H4 (cell line): ENCODE measurements around the gene PPHLN1. TPM values are rescaled to one million over a fixed set of nuclear protein-coding genes. Genes with fewer than 3 reads are reported as not detected.

Source experiments
- DNase-seq: peaks from one replicate; pipeline ENCODE4 v3.0.0-alpha.2; 2015; ENCODE audit warnings: low spot score
- total RNA-seq: library from RNA; depleted of rRNA; stranded (reverse); fragments of >200 nt; shearing (Covaris generic); gene quantifications from 2 replicates; pipeline ENCODE4 v1.2.3, GENCODE V29; 2014; rRNA removed

The PPHLN1 gene
- total RNA-seq, 1 experiment from 2014 or later = 96.5 TPM

GRCh38 chr12:42482041-42482747, 156.2 kb downstream of the PPHLN1 start:
- no peak for DNase-seq

- DNase-seq = peak; percentile 44
Observed at GRCh38 chr12:42482748-42483520, 157.0 kb downstream of the PPHLN1 start.

- no peak for DNase-seq
Observed at GRCh38 chr12:42483521-42483790, 157.5 kb downstream of the PPHLN1 start.

- DNase-seq = peak; percentile 4
Observed at GRCh38 chr12:42484996-42485395, 159.0 kb downstream of the PPHLN1 start.

- no peak for DNase-seq
Observed at GRCh38 chr12:42485823-42486222, 159.9 kb downstream of the PPHLN1 start.

GRCh38 chr12:42486407-42486806, 160.4 kb downstream of the PPHLN1 start:
- DNase-seq = no peak

GRCh38 chr12:42490261-42490842, 164.4 kb downstream of the PPHLN1 start:
- DNase-seq = no peak

Other genes with a start within 250 kb of the PPHLN1 start
- 20.2 and 22.3 TPM in 2 replicates for gene GXYLT1, start 181.3 kb upstream of the PPHLN1 start, total RNA-seq
- 9.5 and 10.6 TPM in 2 replicates for gene YAF2, start 87.9 kb upstream of the PPHLN1 start, total RNA-seq
- 52.6 and 57.8 TPM in 2 replicates for gene ZCRB1, start 73 bp upstream of the PPHLN1 start, total RNA-seq